Ectodermal cell (in vitro differentiated cells): ENCODE results near the gene ARHGEF28.

Experiments
- H3K27ac ChIP-seq: 2 replicates; pipeline ENCODE4 v1.7.0; 2013; ENCODE audit warnings: mild to moderate bottlenecking, low read depth, low read length; ENCODE audit not compliant: insufficient read depth, poor library complexity, severe bottlenecking
- H3K27me3 ChIP-seq: 2 replicates; pipeline ENCODE4 v1.7.0; 2013; ENCODE audit warnings: mild to moderate bottlenecking, low read length; ENCODE audit not compliant: insufficient read depth, control insufficient read depth, poor library complexity, severe bottlenecking
- H3K36me3 ChIP-seq: one replicate; pipeline ENCODE4 v1.7.0; 2013; ENCODE audit warnings: low read length; ENCODE audit not compliant: control insufficient read depth, insufficient read depth
- H3K4me1 ChIP-seq: one replicate; pipeline ENCODE4 v1.7.0; 2013; ENCODE audit warnings: low read length; ENCODE audit not compliant: control insufficient read depth, insufficient read depth
- H3K4me3 ChIP-seq: 2 replicates; pipeline ENCODE4 v1.7.0; 2013; ENCODE audit warnings: low read depth, low read length, control low read depth; ENCODE audit not compliant: insufficient read depth
- H3K9me3 ChIP-seq: 2 replicates; pipeline ENCODE4 v1.7.0; 2013; ENCODE audit warnings: mild to moderate bottlenecking, low read length, moderate library complexity; ENCODE audit not compliant: control insufficient read depth
- WGBS, 2 experiments: methylation state at CpG; one replicate each; pipeline ENCODE4 v1.1.7; 2013; ENCODE audit warnings: missing lambda C conversion rate in 2 of 2; 5-methylcytosine and 5-hydroxymethylcytosine counted together

The ARHGEF28 gene

GRCh38 chr5:73974871-73975360, 348.9 kb downstream of the ARHGEF28 start:
- Histone ChIP-seq H3K27ac (no peak overlapping the region), H3K4me3 (no peak overlapping the region), H3K9me3 (no peaks in the 10 kb centered on the region), H3K27me3 (no peaks in the 10 kb centered on the region), H3K4me1 (no peaks in the 10 kb centered on the region), H3K36me3 (no peaks in the 10 kb centered on the region)
- WGBS, 2 experiments, result 76 to 80% methylated on average over 4 of the region's 4 CpGs

- no peaks in the 10 kb centered on the region for H3K27me3 ChIP-seq
- no peak overlapping the region for H3K27ac ChIP-seq
- no peaks in the 10 kb centered on the region for H3K36me3 ChIP-seq
- H3K4me3 ChIP-seq, result no peak overlapping the region
- no peaks in the 10 kb centered on the region for H3K9me3 ChIP-seq
- no peaks in the 10 kb centered on the region for H3K4me1 ChIP-seq
- 91 to 93% methylated on average over 3 of the region's 4 CpGs for WGBS, 2 experiments
These were observed 349.8 kb downstream of the ARHGEF28 start for GRCh38 chr5:73975845-73976244.

DNA sequence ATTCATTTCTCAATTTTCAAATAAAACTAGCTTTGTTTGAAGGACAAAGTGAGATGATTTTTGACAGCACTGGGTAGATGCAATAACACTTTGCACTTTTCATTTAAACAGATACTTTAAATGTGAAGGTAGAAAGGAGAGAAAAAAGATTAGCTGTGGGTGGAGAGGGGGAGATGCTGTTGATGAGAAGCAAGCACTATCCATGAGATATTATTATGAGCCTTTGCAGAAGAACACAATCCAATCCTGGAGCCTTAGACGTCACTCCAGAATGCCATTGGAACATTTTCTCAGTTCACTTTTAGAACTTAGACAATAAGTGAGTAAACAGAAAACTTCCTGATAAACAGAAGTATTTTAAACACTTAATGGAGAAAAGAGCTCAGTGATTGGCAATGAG, 351.1 kb downstream of the ARHGEF28 start:
- Histone ChIP-seq H3K4me1 (no peaks in the 10 kb centered on the region), H3K27me3 (no peaks in the 10 kb centered on the region), H3K27ac (no peak overlapping the region), H3K9me3 (no peaks in the 10 kb centered on the region), H3K36me3 (no peaks in the 10 kb centered on the region), H3K4me3 (no peak overlapping the region)
- WGBS, 2 experiments, result 70 to 86% methylated on average over 1 of the region's 1 CpG

- Histone ChIP-seq H3K9me3 (no peaks in the 10 kb centered on the region), H3K4me1 (no peaks in the 10 kb centered on the region), H3K27ac (no peak overlapping the region), H3K36me3 (no peaks in the 10 kb centered on the region), H3K4me3 (no peak overlapping the region), H3K27me3 (no peaks in the 10 kb centered on the region)
- WGBS, 2 experiments, result 89 to 97% methylated on average over 3 of the region's 3 CpGs
These were observed 353.3 kb downstream of the ARHGEF28 start for GRCh38 chr5:73979321-73979720.

DNA sequence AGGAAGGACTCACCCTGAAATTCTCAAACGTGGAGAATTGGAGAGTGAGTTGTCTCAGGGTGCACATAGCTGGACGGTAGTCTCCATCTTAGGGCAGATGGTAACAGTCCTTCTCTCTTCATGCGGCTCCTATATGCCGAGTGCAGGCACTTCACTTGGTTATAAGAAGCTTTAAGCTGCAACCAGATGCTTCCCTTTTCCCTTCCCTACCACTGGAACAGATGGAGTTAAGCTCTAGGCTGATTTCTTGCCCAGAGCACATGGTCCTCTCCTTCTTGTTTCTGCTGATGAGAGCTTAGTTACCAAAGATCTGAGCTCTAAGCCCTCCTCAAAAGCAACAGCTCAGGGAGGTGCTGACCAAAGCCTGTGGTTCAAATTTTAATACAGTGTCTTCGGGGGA, 355.7 kb downstream of the ARHGEF28 start:
- Histone ChIP-seq H3K27me3 (no peaks in the 10 kb centered on the region), H3K9me3 (no peaks in the 10 kb centered on the region), H3K36me3 (no peaks in the 10 kb centered on the region), H3K27ac (no peak overlapping the region), H3K4me3 (no peak overlapping the region), H3K4me1 (no peaks in the 10 kb centered on the region)
- WGBS, 2 experiments, result 91 to 92% methylated on average over 5 of the region's 5 CpGs

- WGBS, 2 experiments, result 82 to 84% methylated on average over 1 of the region's 1 CpG
These were observed 357.6 kb downstream of the ARHGEF28 start for GRCh38 chr5:73983644-73984043.

GRCh38 chr5:73985145-73985544, 359.1 kb downstream of the ARHGEF28 start:
- Histone ChIP-seq H3K27ac (no peak overlapping the region), H3K4me3 (no peak overlapping the region), H3K9me3 (no peaks in the 10 kb centered on the region), H3K4me1 (no peaks in the 10 kb centered on the region), H3K36me3 (no peaks in the 10 kb centered on the region), H3K27me3 (no peaks in the 10 kb centered on the region)
- WGBS, 2 experiments, result 28 to 43% methylated on average over 1 of the region's 1 CpG

More at GRCh38 chr5:73983644-73984043, 357.6 kb downstream of the ARHGEF28 start:
- Histone ChIP-seq H3K4me3 (no peak overlapping the region), H3K27me3 (no peaks in the 10 kb centered on the region), H3K4me1 (no peaks in the 10 kb centered on the region), H3K36me3 (no peaks in the 10 kb centered on the region), H3K9me3 (no peaks in the 10 kb centered on the region), H3K27ac (no peak overlapping the region)

DNA sequence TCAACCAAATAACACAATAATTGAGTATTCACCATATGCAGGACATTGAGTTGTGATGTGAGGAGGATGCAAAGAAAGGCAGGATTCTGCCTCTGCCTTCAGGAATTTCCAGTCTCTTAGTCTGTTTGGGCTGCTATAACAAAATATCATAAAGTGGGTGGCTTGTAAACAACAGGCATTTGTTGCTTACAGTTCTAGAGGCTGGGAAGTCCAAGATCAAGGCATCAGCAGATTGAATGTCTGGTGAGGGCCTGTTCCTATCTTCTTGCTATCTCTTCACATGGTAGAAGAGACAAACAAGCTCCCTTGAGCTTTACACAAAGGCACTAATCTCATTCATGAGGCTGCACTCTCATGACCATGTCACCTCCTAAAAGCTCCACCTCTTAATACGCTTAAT, 360.7 kb downstream of the ARHGEF28 start:
- Histone ChIP-seq H3K9me3 (no peaks in the 10 kb centered on the region), H3K4me3 (no peak overlapping the region), H3K36me3 (no peaks in the 10 kb centered on the region), H3K4me1 (no peaks in the 10 kb centered on the region), H3K27ac (no peak overlapping the region), H3K27me3 (no peaks in the 10 kb centered on the region)
- 93 to 100% methylated on average over 1 of the region's 1 CpG for WGBS, 2 experiments

DNA sequence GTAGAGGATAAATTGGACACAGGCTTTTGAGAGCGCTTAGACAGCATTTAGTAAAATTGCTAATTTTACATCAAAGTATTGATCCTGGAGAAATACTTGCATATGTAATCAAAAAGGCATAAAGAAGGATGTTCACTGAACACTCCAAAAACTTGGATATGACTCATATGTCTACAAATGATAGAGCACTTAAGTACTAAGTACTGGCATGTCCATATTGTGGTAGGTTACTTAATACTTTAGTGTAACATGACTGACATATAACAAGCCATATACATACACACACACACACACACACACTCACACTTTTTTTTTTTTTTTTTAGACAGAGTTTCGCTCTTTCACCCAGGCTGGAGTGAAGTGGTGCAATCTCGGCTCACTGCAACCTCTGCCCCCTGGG, 361.9 kb downstream of the ARHGEF28 start:
- Histone ChIP-seq H3K36me3 (no peaks in the 10 kb centered on the region), H3K4me3 (no peak overlapping the region), H3K9me3 (no peaks in the 10 kb centered on the region), H3K27me3 (no peaks in the 10 kb centered on the region), H3K4me1 (no peaks in the 10 kb centered on the region), H3K27ac (no peak overlapping the region)
- 89 to 90% methylated on average over 2 of the region's 3 CpGs for WGBS, 2 experiments

- no peaks in the 10 kb centered on the region for H3K9me3 ChIP-seq
- no peak overlapping the region for H3K27ac ChIP-seq
- 89 to 93% methylated on average over 3 of the region's 3 CpGs for WGBS, 2 experiments
- H3K27me3 ChIP-seq, result no peaks in the 10 kb centered on the region
- H3K4me1 ChIP-seq, result no peaks in the 10 kb centered on the region
- H3K36me3 ChIP-seq, result no peaks in the 10 kb centered on the region
- H3K4me3 ChIP-seq, result no peak overlapping the region
These were observed 364.0 kb downstream of the ARHGEF28 start for GRCh38 chr5:73989956-73990355.
